HAP-1 (cell line): ENCODE results near the gene PITPNM3.

Experiments
- DNase-seq, 2 experiments: peaks; one replicate each; pipeline ENCODE4 v3.0.0-alpha.2; 2016 to 2020; ENCODE audit warnings: low spot score in 2 of 2
- H3K27me3 ChIP-seq: fragments of 250-450 bp; sonication (Bioruptor Pico); 2 replicates; pipeline ENCODE4 v1.5.1; 2020; ENCODE audit warnings: low read depth, mild to moderate bottlenecking, moderate library complexity
- H3K36me3 ChIP-seq: fragments of 250-450 bp; sonication (Bioruptor Pico); replicated peaks from 2 replicates; pipeline ENCODE4 v1.5.1; 2020; ENCODE audit warnings: mild to moderate bottlenecking
- H3K4me1 ChIP-seq: fragments of 250-450 bp; sonication (Bioruptor Pico); 2 replicates; pipeline ENCODE4 v1.5.1; 2020; ENCODE audit warnings: mild to moderate bottlenecking
- H3K4me3 ChIP-seq: fragments of 250-450 bp; sonication (Bioruptor Pico); 2 replicates; pipeline ENCODE4 v1.5.1; 2020; ENCODE audit warnings: mild to moderate bottlenecking, moderate library complexity
- H3K9me3 ChIP-seq: fragments of 250-450 bp; sonication (Bioruptor Pico); 2 replicates; pipeline ENCODE4 v1.5.1; 2020; ENCODE audit warnings: mild to moderate bottlenecking, moderate library complexity
- in situ Hi-C: fragments of 300-500 bp; cut with MboI; formaldehyde crosslinking; loops from 3 replicates; pipeline ENCODE4 v1.14.3; 2020; ENCODE audit warnings: low sequenced_read_pairs, inconsistent platforms, mixed read lengths

The PITPNM3 gene

DNA sequence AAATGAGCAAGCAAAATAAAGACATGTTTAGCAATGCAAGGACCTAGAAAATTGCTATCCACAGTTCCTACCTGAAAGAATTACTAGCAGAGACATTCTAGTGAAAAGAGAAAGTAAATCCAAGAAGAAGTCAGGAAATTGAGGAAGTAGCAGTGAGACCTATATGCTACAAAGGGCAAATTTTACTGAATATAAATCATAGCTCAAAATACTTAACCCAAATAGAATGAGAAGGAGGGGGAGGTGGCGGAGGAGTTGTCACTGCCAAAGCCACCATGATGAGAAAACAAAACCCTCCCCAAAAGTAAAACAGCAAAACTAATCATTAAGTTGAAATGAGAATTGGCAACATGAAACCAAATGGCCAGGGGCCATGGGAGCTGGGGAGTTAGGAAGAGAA lies 39.3 kb downstream of the PITPNM3 start:
- H3K36me3 ChIP-seq: no peaks in the 10 kb centered on the region
- H3K4me1 ChIP-seq: no peaks in the 10 kb centered on the region
- no peak for DNase-seq
- no peaks in the 10 kb centered on the region for H3K9me3 ChIP-seq
- 0 out of 2 replicates have a peak, but pooled peaks cover 2% of the 10 kb centered on the region for H3K27me3 ChIP-seq
- H3K4me3 ChIP-seq: no peak overlapping the region
- in situ Hi-C loops: no loop called here

DNA sequence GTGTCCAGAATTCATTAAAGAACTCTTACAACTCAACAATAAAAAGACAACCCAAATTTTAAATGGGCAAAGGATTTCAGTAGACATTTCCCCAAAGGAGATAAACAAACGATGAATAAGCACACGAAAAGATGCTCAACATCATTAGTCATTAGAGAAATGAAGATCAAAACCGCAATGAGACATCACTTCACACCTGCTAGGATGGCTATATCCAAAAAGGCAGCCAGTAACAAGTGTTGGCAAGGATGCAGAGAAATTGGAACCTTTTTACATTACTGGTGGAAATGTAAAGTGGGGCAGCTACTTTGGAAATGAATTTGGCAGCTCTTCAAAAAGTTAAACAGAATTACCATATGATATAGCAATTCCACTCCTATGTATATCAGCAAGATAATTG lies 42.0 kb downstream of the PITPNM3 start:
- Histone ChIP-seq H3K4me3 (no peak overlapping the region), H3K4me1 (no peaks in the 10 kb centered on the region), H3K36me3 (no peaks in the 10 kb centered on the region), H3K9me3 (no peaks in the 10 kb centered on the region), H3K27me3 (0 out of 2 replicates have a peak, but pooled peaks cover 2% of the 10 kb centered on the region)
- in situ Hi-C loops: no loop called here
- DNase-seq: no peak

DNA sequence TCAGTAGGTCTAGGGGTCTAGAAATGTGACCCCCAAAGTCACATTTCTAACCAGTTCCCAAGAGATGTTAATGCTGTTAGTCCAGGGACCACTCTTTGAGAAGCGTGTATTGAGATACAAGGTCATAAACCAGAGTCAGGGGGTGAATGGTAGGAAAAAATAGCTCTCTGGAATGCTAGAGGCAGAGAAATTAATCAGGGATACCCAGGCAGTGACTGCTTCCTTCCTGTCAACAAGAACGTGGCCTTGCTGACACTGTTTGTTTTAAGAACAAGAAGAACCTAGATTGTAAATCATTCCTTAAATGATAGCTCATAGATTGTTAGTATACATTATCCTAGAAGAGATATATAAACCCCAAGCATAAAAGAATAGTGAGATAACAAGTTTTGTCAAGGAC lies 43.8 kb downstream of the PITPNM3 start:
- in situ Hi-C loops: no loop called here
- no peak for DNase-seq
- Histone ChIP-seq H3K4me3 (no peak overlapping the region), H3K4me1 (no peaks in the 10 kb centered on the region), H3K36me3 (no peaks in the 10 kb centered on the region), H3K9me3 (no peaks in the 10 kb centered on the region), H3K27me3 (0 out of 2 replicates have a peak, but pooled peaks cover 2% of the 10 kb centered on the region)

DNA sequence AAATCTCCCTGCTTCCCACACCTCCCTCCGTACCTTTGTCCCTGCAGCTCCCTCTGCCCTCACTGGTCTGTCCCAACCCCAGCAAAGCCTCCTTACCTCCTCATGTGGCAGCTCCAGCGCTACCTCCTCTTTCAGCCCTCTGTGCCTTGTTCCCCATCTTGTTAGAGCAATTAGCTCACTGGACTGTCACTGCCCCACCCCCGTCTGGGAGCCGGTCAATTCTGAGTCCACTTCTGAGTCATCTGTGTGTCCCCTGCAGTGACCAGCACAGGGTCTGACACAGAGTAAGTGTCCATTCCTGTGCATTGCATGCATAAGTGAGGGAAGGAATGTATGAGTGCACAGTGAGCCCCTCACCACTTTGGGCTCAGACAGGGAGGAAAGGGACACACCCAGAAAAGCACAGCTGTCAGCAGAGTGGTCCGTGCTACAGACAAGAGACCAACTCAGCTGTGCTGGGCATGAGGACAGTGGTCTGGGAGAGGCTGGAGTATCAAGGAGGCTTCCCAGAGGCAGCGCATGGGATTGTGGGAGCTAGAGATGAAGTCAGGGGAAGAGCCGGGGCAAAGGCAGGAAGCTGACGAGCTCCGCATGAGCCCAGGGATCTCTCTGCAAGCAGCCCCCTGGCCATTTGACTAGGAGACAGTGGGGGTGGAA lies 45.9 kb downstream of the PITPNM3 start:
- H3K27me3 ChIP-seq: 0 out of 2 replicates have a peak, but pooled peaks cover 2% of the 10 kb centered on the region
- H3K9me3 ChIP-seq: no peaks in the 10 kb centered on the region
- no peaks in the 10 kb centered on the region for H3K4me1 ChIP-seq
- H3K36me3 ChIP-seq: no peaks in the 10 kb centered on the region
- in situ Hi-C loops: no loop called here
- no peak for DNase-seq
- H3K4me3 ChIP-seq: no peak overlapping the region

DNA sequence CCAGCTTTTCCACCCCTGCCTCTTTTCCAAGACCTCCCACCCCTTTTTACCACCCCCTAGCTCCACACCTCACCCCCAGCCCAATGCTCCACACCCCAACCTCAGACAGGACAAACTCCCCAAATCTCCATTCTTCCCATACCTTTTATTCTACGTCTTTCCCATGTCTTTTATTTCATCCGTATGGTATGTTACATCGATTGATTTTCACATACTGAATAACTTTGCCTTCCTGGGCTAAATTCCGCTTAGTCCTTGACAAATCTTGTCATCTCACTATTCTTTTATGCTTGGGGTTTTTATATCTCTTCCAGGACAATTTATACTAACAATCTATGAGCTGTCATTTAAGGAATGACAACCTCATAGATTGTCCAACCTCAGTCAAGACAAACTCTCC lies 46.4 kb downstream of the PITPNM3 start:
- Histone ChIP-seq H3K4me3 (no peak overlapping the region), H3K4me1 (no peaks in the 10 kb centered on the region), H3K36me3 (no peaks in the 10 kb centered on the region), H3K27me3 (0 out of 2 replicates have a peak, but pooled peaks cover 2% of the 10 kb centered on the region), H3K9me3 (no peaks in the 10 kb centered on the region)
- in situ Hi-C loops: no loop called here
- no peak for DNase-seq

DNA sequence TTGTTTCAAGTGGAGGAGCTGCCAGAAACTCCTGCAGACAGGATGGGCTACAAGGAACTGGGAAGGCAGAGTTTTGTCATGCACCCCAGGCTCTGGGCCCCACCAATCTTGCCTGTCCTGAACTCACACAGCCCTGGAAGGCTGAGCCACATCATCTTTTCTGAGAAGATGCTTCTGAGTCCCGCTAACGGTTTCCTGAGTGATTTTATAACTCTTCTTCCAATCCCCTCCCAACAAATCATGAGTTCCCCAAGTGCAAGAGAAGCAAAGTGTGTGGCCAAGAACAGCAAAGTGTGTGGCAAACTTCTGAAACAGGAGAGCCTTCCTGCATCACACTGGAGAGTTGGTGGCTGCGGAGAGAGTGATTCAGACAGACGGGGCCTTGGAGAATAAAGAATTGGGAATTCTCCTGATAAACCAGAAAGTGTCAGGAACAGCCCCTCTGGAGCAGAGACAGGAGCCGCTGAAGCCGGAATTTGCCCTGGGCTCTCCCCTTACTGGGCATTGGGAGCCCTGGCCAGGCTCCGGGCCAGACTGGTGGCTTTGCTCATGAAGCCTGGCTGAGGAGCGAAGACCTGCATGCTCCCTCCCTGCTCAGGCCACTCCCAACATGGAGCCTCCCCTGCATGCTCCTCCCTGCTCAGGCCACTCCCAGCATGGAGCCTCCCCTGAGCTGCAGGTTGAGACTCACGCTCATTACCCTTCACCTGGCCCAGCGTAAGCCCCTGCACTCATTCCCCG lies 47.2 kb downstream of the PITPNM3 start:
- no peaks in the 10 kb centered on the region for H3K4me1 ChIP-seq
- no peaks in the 10 kb centered on the region for H3K9me3 ChIP-seq
- H3K4me3 ChIP-seq: no peak overlapping the region
- in situ Hi-C loops: no loop called here
- DNase-seq: no peak
- H3K27me3 ChIP-seq: 0 out of 2 replicates have a peak, but pooled peaks cover 2% of the 10 kb centered on the region
- H3K36me3 ChIP-seq: no peaks in the 10 kb centered on the region

DNA sequence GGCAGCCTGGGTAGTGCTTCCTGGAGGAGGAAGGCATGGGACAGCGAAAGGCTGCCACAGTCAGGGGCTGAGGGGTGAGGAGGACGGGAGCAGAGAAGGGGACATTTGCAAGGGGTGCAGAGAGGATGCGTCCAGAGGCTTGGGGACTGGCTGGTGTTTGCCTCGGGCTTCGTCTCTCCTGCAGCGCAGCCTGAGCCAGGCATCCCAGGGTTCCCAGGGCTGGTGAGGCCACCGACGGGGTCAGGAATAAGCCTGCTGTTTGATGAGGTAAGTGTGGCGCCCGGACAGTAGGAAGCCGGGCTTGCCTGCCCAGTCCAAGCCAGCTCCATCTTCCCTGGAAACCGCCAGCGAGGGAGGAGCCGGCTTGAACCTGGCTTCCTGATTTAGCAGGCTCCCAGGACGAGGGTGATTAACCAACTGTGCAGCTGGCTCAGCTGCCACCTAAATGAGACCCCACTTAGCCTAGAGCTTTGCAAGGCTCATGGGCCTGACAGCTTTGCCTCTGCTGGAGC lies 47.8 kb downstream of the PITPNM3 start:
- H3K27me3 ChIP-seq: 0 out of 2 replicates have a peak, but pooled peaks cover 1% of the 10 kb centered on the region
- H3K4me3 ChIP-seq: no peak overlapping the region
- H3K36me3 ChIP-seq: no peaks in the 10 kb centered on the region
- DNase-seq: no peak
- H3K4me1 ChIP-seq: no peaks in the 10 kb centered on the region
- H3K9me3 ChIP-seq: no peaks in the 10 kb centered on the region
- in situ Hi-C loops: no loop called here

DNA sequence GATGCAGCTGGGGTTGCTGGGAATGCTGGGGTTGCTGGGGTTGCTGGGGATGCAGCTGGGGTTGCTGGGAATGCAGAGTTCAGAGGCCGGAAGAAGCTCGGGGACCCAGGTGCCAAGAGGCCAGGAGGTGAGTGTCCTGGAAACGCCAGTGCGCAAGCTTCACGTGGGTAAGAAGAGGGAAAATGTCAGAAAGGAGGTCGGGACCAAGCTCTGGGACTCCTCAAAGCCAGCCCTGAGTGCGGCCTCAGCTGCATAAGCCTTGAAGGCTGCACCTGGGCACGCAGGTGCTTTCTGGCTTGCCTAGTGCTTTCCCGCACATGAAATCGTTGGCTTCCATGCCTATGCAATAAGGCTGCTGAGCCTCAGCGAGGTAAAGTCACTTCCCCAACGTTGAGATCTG lies 48.3 kb downstream of the PITPNM3 start:
- Histone ChIP-seq H3K27me3 (no peaks in the 10 kb centered on the region), H3K4me3 (no peak overlapping the region), H3K4me1 (no peaks in the 10 kb centered on the region), H3K9me3 (no peaks in the 10 kb centered on the region), H3K36me3 (no peaks in the 10 kb centered on the region)
- in situ Hi-C loops: no loop called here
- DNase-seq: no peak

DNA sequence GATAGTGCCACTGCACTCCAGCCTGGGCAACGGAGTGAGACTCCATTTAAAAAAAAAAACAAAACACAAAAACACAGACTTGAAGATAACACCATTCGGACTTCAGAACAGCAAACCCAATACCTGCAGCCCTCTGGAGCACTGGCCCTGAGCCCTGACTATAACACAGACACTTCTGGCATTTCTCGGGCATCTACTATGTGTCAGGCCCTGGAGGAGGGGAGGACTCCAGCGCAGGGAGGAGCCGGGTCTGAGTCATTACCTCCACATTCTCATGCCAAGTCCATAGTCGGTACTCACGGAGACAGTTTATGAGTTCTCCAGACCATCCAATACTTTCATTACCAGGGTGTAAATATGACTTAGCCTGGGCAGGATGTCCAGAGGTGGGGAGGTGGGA lies 48.8 kb downstream of the PITPNM3 start:
- H3K9me3 ChIP-seq: no peaks in the 10 kb centered on the region
- H3K27me3 ChIP-seq: no peaks in the 10 kb centered on the region
- no peak for DNase-seq
- no peak overlapping the region for H3K4me3 ChIP-seq
- H3K4me1 ChIP-seq: no peaks in the 10 kb centered on the region
- no peaks in the 10 kb centered on the region for H3K36me3 ChIP-seq
- in situ Hi-C loops: no loop called here

DNA sequence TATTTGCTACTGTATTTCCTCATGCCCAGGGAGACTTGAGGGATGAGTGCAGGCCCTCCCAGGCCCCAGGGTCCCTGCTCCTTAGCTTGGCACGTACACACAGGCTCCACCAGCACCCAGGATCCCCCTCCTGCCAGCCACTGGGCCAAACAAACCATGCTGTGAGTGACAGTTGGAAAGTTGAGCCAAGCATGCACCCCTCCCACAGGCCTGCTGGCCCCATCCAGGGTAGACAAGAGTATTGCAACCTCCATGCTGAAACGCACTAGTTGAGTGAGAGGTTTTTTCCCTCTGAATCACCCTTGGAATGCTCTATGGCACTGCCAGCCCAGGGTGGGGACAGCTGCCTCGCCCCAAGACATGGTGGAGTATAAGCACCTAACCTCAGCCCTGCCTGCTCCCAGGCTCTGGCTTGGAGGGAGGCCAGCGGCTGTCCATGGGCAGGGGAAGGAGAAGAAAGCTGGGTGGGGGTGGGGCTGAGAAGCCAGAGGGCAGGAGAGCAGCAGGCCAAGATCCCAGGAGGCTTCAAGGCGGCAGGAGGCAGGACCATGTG lies 49.6 kb downstream of the PITPNM3 start:
- no peaks in the 10 kb centered on the region for H3K27me3 ChIP-seq
- H3K9me3 ChIP-seq: no peaks in the 10 kb centered on the region
- no peak overlapping the region for H3K4me3 ChIP-seq
- DNase-seq: no peak
- in situ Hi-C loops: no loop called here
- H3K4me1 ChIP-seq: no peaks in the 10 kb centered on the region
- H3K36me3 ChIP-seq: no peaks in the 10 kb centered on the region

DNA sequence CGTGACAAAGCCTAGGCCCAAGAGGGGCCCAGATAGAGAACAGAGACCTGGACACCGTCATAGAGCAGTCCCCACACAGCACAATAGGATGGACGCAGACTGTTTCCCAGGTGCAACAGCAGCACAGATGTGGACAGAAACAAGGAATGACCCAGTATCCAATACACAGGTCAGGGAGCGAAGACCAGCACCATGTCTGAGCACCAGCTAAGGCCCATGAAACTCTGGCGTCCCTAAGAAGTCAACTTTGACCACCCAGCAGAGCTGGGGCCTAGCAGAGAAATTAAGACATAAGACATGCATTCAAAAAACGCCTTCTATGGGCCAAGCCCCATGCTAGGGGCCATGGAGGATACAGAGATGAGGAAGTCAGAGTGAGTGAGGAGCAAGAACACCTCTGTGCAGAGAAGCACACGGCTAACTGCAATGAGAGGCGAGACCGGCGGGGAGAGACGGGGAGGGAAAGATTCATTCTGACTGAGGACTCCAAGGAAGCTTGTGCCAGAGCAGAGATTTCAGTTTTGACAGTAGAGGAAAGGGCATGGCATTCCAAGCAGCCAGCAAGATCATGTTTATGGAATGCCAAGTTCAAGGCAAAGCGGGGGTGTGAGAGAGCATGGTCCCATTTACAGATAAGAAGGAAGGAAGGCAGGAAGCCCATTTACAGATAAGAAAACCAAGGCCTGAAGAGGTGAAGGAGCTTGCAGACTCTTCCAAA lies 50.8 kb downstream of the PITPNM3 start:
- in situ Hi-C loops: no loop called here
- Histone ChIP-seq H3K36me3 (no peaks in the 10 kb centered on the region), H3K4me3 (no peak overlapping the region), H3K4me1 (no peaks in the 10 kb centered on the region), H3K27me3 (no peaks in the 10 kb centered on the region), H3K9me3 (no peaks in the 10 kb centered on the region)
- no peak for DNase-seq

DNA sequence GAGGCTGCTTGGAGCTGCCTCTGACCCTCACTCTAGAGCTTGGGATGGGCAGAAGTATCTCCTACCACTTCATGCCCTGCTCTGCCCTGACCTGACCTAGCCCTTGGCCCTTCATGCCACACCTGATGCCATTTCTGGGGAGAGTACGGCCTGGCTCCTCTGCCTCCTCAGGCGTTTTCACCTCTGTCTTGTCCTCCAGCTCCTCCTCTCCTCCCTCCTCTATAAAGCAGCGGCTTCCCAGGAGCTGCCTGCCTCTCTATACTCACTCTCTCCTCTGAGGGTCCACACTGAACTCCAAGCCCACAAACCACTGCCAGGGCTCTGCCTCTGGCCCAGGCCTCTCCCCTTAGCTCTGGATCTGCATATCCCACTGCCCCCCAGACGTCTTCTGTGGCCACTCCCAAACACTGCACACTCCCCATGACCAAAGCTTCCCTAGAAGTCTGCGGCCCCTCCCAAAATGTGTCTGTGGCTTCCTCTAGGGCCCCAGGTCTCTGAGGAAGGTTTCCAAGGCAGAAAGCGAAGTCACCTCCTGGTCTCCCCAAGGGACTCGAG lies 52.6 kb downstream of the PITPNM3 start:
- H3K36me3 ChIP-seq: no peaks in the 10 kb centered on the region
- H3K4me3 ChIP-seq: no peak overlapping the region
- no peaks in the 10 kb centered on the region for H3K9me3 ChIP-seq
- no peaks in the 10 kb centered on the region for H3K4me1 ChIP-seq
- DNase-seq: no peak
- no peaks in the 10 kb centered on the region for H3K27me3 ChIP-seq
- in situ Hi-C loops: no loop called here

DNA sequence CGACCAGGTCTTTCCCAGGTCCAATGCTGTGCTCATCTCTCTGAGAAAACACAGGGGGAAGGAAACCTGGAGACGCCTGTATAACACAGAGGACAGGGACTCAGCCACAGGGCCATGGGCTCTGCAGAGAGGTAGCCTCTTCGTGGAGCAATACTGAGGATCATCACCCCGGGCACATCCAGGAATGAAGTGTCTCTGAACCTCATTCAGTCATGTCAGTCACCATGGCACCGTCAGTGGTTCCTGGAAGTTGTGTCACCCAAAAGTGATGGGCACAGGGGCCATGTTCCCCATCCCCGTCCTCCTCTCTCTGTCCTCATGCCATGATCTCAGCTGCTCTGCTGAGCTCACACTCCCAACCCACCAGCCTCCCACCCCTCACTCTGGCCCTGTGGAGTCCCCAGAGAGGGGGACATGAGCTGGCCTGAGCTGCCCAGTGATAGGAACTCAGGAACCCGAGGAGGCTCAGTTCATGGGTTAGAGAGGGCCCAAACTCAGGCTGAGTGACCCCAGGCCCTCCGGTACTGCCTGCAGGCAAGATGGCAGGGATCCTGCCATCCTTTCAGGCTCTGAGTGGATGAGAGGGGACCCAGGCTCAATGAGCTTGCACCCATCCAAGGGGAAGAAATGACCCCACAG lies 53.4 kb downstream of the PITPNM3 start:
- Histone ChIP-seq H3K4me1 (no peaks in the 10 kb centered on the region), H3K36me3 (no peaks in the 10 kb centered on the region), H3K9me3 (no peaks in the 10 kb centered on the region), H3K4me3 (no peak overlapping the region), H3K27me3 (no peaks in the 10 kb centered on the region)
- in situ Hi-C loops: no loop called here
- DNase-seq: no peak
